GM21737 (cell line): ENCODE results near the gene SPDYE3.
"Not testable (repeated sequence)": the region's sequence is repeated elsewhere in the genome, so short reads cannot be mapped to it uniquely, and the experiment has no call there.

Experiments used
- ATAC-seq: cut with Tn5 transposase; IDR thresholded peaks from one replicate; pipeline ENCODE4 v1.9.1; 2021; ENCODE audit warnings: mild to moderate bottlenecking, moderate library complexity; ENCODE audit not compliant: unreplicated experiment

SPDYE3 gene, protein sequence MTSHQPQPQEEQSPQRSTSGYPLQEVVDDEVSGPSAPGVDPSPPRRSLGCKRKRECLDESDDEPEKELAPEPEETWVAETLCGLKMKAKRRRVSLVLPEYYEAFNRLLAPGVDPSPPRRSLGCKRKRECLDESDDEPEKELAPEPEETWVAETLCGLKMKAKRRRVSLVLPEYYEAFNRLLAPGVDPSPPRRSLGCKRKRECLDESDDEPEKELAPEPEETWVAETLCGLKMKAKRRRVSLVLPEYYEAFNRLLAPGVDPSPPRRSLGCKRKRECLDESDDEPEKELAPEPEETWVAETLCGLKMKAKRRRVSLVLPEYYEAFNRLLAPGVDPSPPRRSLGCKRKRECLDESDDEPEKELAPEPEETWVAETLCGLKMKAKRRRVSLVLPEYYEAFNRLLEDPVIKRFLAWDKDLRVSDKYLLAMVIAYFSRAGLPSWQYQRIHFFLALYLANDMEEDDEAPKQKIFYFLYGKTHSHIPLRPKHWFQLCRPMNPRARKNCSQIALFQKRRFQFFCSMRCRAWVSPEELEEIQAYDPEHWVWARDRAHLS

DNA sequence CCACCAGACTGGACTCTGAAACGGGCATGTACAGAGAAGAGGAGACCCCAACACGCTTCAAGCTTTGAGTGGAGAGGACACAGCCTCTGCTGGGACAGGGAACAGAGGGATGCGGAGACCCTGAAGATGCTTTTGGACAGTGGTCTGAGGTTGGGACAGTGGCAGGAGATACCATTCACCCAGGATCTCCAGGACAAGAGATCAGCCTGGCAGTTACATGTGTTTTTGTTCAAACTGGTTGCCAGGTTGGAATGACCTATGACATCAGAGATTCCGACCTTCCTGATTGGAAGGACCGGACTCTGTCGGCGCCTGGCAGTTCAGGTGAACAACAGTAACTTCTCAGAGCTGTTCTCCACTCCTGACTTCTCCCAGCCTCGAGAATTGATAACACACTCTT, at the start of gene SPDYE3:
Gene SPDYE3, plus strand, starts transcription at position 301 of the 400 bp plus-strand sequence. CDS start 184 bp downstream, outside the sequence.
- not testable (repeated sequence) for ATAC-seq

DNA sequence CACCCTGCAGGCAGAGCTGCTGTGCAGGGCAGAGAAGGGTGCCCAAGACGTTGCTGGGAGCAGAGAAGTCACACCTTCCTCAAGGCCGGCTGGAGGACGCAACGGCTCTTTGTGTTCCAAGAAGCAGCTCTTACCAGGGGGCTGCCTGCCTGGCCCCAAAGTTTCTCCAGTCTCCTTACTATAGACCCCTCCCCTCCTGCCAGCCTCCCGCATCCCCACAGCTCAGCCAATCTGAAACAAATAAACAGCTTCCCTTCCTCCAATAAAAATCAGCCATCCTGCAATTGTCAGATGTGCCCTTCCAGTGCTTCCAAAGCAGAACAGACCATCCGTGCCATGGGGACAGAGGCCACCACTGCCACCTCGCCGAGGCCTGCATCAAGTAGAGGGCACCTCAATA, 47.5 kb upstream of the SPDYE3 start:
- ATAC-seq = not testable (repeated sequence)

DNA sequence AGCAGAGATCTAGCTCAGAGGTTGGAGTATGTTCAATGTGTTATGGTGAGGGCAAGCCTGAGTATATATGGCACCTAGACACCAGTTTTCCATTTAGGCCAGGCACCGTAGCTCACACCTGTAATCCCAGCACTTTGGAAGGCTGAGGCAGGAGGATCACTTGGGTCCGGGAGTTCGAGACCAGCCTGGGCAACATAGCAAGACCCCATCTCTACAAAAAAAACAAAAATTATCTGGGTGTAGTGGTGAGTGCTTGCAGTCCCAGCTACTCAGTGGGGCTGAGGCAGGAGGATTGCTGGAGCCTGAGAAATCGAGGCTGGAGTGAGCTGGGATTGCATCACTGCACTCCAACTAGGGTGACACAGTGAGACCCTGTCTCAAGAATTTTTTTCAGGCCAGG, 44.6 kb upstream of the SPDYE3 start:
- ATAC-seq = not testable (repeated sequence)

DNA sequence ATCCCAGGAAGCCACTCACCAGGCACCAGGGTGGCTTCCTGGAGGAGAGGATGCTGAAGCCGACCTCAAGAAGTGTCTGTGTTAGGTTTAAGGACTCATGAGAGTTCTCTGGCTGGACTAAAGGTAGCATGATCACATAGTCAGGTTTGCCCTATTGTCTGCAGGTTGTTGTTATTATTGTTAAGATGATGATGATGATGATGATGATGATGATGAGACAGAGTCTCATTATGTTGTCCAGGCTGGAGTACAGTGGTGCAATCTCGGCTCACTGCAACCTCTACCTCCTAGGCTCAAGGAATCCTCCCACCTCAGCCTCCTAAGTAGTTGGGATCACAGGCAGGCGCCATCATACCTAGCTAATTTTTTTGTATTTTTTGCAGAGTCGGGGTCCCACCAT, 43.3 kb upstream of the SPDYE3 start:
- not testable (repeated sequence) for ATAC-seq

DNA sequence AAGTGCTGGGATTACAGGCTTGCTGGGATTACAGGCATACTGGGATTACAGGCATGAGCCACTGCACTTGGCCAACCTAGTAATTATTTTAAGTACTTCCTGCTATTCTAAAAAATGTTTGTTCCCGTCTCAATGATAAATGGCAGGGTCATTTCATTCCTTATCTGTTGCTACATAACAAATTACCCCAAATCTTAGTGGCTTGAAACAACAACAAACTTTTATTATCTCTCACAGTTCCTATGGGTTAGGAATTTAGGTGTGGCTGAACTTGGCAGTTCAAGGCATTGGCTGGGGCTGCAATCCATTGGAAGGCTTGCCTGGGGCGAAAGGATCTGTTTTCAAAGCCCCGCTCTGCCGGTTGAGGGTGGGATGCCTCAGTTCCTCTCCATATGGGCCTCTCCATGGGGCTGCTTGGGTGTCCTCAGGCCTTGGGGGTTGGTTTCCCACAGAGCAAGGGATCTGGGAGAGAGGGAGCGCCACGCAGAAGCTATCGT, 42.8 kb upstream of the SPDYE3 start:
- not testable (repeated sequence) for ATAC-seq

DNA sequence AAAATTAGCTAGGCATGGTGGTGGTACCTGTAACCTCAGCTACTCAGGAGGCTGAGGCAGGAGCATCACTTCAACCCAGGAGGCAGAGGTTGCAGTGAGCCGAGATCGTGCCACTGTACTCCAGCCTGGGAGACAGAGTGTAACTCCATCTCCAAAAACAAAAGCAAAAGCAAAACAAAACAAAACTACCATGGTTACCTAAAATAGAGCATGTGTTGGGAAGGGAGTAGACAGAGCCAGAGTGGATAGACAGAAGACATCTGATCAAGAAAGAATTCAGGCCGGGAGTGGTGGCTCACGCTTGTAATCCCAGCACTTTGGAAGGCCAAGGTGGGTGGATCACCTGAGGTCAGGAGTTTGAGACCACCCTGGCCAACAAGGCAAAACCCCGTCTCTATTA, 41.7 kb upstream of the SPDYE3 start:
- not testable (repeated sequence) for ATAC-seq

DNA sequence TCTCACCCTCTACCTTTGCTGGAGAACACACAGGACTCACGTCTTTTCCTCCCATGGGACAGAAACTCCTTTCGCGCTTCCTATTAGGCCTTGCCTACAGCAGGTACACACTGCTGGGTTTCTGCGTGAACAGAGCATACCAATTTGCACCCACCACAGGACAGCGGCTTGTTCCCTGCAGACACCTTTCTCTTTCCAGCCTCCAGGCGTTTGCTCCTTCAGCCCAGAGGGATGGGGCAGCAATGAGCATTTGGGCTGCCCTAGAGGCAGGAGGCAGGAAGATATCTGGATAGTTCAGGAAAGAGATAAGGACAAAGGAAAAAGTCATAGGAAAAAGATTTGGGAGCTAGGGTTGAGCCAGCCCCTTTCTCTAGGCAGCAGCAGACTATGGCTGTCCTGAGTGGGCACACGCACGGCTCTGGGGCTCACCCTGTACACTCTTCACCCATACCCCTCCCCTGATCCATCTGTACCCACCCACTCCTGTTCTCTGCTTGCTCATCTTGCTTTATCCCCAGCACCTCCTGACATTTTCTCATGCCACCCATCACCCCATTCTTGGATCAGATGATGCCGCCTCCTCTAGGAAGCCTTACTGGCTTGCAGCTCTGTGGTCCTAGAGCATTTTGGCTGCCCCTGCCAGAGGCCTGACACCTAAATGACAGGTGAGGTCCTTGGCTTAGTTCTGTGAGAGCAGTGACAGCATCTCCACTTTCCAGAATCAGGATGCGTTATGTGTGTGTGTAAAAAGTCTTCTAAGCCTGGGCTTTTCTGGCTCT, 40.7 kb upstream of the SPDYE3 start:
- no peak for ATAC-seq

DNA sequence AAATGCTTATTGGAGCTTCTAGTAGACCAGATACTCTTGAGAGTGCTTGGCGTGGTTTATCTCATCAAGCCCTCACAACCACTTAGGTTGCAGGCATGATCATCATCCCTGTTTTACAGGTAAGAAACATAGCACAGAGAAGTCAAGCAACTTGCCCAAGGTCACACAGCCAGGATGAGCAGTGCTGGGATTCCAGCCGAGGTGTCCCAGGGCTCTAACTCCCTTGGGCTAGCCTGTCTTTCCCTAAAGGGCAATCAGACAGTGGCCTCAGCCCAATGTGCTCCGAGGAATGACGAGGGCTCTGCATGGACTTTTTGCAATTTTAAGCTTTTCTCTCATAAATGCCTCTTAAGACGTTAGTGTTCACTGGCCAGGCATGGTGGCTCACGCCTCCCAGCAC, 39.9 kb upstream of the SPDYE3 start:
- no peak for ATAC-seq

DNA sequence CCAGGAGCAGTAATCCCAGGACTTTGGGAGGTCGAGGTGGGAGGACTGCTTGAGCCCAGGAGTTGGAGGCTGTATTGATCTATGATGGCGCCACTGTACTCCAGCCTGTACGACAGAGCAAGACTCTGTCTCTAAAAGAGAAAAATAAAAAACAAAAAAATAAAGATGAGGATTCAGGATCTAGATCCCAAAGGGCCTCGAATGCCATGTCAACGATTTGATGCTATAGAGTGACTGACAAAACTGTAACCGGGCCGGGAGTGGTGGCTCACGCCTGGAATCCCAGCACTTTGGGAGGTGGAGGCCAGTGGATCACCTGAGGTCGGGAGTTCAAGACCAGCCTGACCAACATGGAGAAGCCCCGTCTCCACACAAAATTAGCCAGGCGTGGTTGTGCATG, 38.6 kb upstream of the SPDYE3 start:
- not testable (repeated sequence) for ATAC-seq

DNA sequence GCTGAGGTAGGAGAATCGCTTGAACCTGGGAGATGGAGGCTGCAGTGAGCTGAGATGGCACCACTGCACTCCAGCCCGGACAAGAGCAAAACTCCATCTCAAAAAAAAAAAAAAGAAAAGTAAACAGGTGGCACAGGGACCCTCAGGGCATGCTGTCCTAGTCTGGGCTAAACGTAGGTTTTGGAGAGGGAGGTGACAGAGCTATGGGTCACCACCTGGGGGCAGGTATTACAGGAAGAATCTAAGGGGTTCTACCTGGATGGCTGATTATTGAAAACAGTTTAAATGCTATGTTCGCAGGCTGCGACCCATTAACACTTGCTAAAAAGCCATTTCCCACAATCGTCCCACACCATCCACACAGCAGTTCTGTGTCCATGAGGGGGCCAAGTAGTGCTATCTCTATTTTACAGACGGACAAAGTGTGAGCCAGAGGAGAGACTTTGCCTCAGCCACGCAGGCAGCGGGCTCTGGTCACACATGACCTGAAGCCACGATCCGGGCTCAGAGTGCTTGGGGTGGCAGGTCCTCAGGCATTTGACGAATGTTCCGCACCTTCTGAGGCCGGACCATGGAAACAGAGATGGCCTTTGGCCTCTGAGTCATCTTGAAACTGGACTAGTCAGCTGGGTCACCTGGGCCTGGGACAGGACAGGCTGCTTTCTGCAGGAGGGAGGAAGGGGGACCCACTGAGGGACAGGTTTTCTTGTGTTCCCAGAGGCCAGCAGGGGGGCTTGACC, 38.0 kb upstream of the SPDYE3 start:
- not testable (repeated sequence) for ATAC-seq

DNA sequence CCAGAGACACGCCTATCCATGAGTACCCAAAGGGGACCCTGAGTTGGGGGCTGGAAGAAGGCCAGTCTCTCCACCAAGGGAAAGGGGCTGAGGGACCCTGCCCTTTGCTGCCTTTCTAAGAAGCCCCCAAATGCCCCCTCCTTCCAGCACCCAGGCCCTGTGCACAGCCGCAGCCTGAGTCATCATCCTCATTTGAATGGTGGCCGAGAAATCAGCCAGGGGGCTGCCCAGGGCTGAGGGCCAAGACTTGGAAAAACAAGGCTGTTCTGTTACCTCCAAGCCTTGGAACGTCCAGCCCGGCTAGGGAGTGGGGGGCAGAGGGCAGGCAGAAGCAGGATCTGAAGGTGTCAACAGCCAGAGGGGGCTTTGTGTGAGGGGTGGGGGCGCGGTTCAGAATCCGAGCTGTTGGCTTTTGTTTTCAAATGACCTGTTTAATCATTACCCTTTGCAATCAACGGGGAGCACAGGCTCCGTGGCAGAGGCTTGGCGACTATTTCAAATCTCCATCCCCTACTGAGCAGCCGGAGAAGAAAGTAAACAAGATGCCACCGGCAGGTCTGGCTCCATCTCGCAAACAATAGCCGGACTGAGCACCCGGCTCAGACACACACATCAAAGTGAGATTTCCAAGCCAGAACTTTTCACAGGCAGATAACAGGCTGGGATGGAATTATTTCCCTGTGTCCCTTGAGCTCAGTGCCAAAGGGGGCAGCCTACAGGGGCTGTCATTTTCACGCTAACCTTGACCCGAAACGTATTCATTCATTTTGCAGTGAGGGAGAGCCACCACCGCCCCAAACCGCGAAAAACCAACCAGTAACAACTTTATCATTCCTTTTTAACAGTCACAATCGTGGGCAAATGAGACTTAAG, 37.2 kb upstream of the SPDYE3 start:
- not testable (repeated sequence) for ATAC-seq

DNA sequence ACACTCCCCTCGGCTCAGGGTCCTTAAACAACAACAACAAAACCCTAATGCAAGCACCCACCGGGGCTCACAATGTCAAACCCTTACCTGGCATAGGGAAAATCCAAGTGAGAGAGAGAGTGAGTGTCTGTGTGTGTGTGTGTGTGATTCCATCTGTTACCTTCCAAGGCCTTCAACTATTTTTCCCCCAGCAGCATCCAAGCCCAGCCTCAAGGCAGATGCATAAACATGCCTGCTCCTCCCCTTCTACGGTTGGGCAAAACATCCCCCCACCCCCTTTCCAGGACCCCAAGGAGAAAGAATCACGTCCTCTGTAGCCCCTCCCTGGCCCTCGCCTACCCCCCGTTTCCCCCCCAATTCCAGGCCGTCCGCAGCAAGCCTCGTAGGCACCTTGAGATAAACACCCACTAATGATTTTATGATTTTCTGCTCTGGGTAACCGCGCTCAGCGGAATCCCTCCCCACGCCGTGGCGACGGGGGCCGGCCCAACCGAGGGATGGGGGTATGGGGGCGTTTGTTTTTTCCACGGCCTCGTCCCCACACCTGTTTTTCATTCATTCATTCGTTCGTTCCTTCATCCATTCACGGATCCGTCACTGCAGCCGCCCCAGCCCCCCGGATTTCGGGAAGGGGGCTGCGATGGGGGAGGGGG, 36.4 kb upstream of the SPDYE3 start:
- not testable (repeated sequence) for ATAC-seq

DNA sequence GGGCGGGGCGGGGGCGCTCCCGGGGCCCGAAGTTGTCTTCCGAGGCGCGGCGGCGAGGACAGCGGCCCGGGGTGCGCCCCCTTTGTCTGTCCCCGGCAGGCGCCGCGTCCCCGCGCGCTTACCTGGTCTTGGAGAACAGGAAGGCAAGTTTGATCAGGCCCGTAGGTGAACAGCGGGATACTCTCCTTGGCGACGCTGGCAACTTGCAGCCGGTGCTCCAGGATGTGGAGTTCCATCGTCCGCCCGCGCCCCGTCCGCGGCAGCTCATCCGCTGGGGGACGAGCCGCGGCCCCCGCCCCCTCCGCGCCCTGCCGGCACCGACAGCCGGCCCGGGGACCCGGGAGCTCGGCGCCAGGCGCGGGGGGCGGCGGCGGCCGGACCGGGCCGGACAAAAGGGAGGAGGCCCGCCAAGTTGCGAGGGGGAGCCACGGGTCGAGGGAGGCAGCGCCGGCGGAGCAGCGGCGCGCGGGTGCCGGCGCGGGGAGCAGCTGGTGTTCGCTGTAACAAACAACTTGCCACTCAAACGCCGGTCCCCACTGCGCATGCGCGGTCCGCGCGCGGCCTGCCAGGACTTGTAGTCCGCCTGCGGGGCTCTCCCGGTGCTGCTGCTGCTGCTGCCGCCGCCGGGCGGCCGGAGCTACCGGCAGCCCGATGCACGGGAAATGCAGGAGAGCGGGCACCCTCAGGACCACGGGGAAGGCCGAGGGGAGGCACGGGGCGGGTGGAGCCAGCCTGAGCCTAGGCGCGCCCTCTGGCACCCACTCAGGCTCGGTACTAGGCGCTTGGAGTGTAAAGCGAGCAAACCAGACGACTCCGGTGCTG, 35.6 kb upstream of the SPDYE3 start:
- ATAC-seq = peak; percentile 89

DNA sequence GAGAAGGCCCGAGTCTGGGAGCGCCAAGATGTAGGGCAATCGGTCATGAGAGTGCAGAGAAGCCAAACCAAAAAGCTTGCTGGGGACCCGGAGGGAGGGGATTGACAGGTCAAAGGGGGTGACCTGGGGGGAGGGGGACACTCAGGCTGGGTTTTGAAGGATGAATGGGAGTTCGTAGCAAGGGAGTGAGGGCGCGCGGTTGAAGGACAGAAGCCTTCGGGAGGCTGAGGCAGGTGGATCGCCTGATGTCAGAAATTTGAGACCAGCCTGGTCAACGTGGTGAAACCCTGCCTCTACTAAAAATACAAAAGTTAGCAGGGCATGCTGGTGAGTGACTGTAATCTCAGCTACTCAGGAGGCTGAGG, 35.0 kb upstream of the SPDYE3 start:
- not testable (repeated sequence) for ATAC-seq

DNA sequence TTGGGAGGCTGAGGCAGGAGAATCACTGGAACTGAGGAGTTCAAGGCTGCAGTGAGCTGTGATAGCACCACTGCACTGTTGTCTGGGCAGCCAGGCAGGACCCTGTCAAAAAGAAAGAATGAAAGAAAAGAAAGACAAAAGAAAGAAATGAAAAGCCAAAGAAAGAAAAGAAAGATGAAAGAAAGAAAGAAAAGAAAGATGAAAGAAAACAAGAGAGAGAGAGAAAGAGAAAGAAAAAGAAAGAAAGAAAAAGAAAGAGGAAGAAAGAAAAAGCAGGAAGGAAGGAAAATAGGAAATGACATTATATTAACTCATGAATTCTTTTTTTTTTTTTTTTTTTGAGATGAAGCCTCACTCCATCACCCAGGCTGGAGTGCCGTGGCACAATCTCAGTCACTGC, 32.4 kb upstream of the SPDYE3 start:
- ATAC-seq = no peak

DNA sequence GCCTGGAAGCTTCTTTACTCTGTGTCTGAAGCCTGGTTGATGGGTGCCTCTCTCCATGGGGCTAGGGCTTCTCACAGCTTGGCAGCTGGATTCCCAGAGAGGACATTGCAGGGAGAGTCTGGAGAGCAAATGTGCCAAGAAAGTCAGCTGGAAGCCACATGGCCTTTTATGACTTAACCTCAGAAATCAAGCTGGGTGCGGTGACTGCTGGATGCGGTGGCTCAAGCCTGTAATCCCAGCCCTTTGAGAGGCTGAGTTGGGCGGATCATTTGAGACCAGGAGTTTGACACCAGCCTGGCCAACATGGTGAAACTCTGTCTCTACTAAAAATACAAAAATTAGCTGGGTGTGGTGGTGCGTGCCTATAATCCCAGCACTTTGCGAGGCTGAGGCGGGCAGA, 31.4 kb upstream of the SPDYE3 start:
- not testable (repeated sequence) for ATAC-seq

DNA sequence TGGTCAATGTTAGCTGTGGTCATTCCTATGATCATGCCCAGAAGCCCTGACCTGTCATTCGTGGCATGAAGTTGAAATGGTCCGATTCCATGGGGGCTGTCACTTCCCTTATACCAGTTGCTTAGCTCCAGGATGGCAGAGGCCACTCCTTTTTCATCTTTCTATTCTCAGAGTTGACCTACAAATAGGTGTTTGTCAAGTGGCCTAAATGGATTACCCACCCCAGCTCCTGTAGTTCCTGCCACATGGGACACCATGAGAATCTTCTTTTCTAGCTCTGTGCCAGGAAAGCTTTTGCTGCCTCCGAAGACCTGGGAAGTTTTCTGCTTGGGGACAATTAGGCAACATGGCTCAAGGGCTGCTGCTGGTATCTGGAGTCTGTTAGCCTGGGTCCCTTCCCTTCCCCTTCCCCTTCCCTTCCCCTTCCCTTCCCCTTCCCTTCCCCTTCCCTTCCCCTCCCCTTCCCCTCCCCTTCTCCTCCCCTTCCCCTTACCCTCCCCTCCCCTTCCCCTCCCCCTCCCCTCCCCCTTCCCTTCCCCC, 25.4 kb upstream of the SPDYE3 start:
- not testable (repeated sequence) for ATAC-seq

DNA sequence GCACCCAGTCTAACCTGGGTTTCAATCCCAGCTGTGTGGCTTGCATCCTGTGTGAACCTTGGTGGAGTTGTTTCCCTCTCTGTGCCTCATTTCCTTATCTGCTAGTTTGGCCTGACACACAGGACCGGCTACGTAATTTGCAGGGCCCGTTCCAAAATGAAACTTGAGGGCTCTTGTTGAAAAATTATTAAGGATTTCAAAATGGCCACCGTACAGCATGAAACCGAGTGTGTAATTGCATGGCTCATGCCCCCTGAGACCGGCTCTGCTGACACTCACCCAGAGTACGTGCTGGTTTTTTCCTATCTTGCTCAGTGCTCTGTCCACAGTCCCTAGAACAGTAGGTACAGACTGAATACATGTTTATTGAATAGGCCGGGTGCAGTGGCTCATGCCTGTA, 24.4 kb upstream of the SPDYE3 start:
- not testable (repeated sequence) for ATAC-seq
